Forelimb muscle (tissue), 1 donor: ENCODE results near the gene SGTA. TPM values are rescaled to one million over a fixed set of nuclear protein-coding genes. Genes with fewer than 3 reads are reported as not detected.

Experiments
- DNase-seq: peaks from one replicate; pipeline ENCODE4 v3.0.0-alpha.2; 2013; ENCODE audit warnings: low read depth
- polyA plus RNA-seq: library from polyadenylated mRNA; unstranded; fragments of 120-200 nt; gene quantifications from one replicate; pipeline ENCODE4 v1.2.1, GENCODE V29; 2013; ENCODE audit not compliant: insufficient read length

SGTA gene
- polyA plus RNA-seq, 1 donor: 91.3 TPM

- no peak for DNase-seq
Observed at GRCh38 chr19:2726904-2727639, 56.0 kb downstream of the SGTA start.

- DNase-seq: no peak
Observed at GRCh38 chr19:2726160-2726855, 56.8 kb downstream of the SGTA start.

GRCh38 chr19:2724148-2724557, 58.9 kb downstream of the SGTA start:
- DNase-seq: no peak

- DNase-seq: no peak
Observed at GRCh38 chr19:2723747-2724146, 59.3 kb downstream of the SGTA start.

GRCh38 chr19:2723345-2723715, 59.7 kb downstream of the SGTA start:
- DNase-seq: no peak

- DNase-seq: no peak
Observed at GRCh38 chr19:2722541-2723344, 60.3 kb downstream of the SGTA start.

GRCh38 chr19:2721570-2722540, 61.2 kb downstream of the SGTA start:
- DNase-seq: no peak

GRCh38 chr19:2720777-2721569, 62.1 kb downstream of the SGTA start, which contains the start of gene DIRAS1:
Gene DIRAS1, minus strand, starts transcription at chr19:2721372. Its CDS starts 3,566 bp downstream, at chr19:2717806.
- DNase-seq: no peak

GRCh38 chr19:2719920-2720776, 62.9 kb downstream of the SGTA start:
- DNase-seq: no peak

- no peak for DNase-seq
Observed at GRCh38 chr19:2719232-2719735, 63.8 kb downstream of the SGTA start.

- DNase-seq: no peak
Observed at GRCh38 chr19:2717638-2718541, 65.2 kb downstream of the SGTA start.

GRCh38 chr19:2716722-2717637, 66.1 kb downstream of the SGTA start:
- no peak for DNase-seq

- DNase-seq: no peak
Observed at GRCh38 chr19:2716275-2716650, 66.8 kb downstream of the SGTA start.

- DNase-seq: no peak
Observed at GRCh38 chr19:2715470-2716274, 67.4 kb downstream of the SGTA start.

- DNase-seq: no peak
Observed at GRCh38 chr19:2714531-2715269, 68.4 kb downstream of the SGTA start.
